Retinal pigment epithelial cell (primary cell): ENCODE results near the gene KRTAP10-4.
"Not testable (repeated sequence)": the region's sequence is repeated elsewhere in the genome, so short reads cannot be mapped to it uniquely, and the experiment has no call there.

Experiments used
- DNase-seq: peaks from one replicate; pipeline ENCODE4 v3.0.0-alpha.2; 2010; ENCODE audit warnings: low read depth
- H3K4me3 ChIP-seq: 2 replicates; pipeline ENCODE4 v1.5.1; 2011; ENCODE audit warnings: mild to moderate bottlenecking, low read length, control low read depth, moderate library complexity
- TF ChIP-seq, protein P1 (sequence below): conservative IDR thresholded peaks from 2 replicates; pipeline ENCODE4 v1.5.1; 2011; ENCODE audit warnings: low read depth, low read length, control low read depth, inconsistent platforms

KRTAP10-4 gene

DNA sequence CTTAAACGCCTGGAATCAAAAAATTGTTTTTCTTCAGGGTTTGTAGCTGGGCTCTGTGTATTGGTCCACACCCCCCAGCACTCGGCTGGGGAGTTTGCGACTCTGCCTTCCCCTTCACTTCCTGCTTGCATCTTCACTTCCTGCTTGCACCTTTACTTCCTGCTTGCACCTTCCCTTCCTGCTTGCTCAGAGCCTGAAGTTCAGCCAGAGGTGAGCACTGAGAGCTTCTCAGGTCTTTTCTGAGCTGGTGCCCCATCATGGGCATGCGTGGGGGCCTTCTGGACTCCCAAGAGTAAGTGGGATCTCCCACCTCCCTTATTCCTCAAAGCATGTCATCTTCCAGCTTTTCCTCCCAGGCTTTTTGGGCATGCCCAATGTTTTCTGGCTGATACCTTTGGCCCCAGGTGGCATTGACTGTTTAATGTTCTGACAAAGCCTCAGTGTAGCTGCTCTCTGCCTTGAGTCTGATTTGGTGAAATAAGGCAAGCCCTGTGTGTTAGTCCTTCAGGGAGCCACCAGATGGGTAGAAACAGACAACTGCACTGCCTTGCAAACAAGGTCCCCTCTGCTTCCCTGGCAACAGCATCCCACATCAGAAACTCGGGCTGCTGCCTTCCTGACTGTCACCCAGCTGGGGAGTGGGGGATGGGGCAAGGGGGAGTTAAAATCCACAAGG is 25.7 kb upstream of the KRTAP10-4 start:
- DNase-seq, result no peak
- TF ChIP-seq, protein P1, sequence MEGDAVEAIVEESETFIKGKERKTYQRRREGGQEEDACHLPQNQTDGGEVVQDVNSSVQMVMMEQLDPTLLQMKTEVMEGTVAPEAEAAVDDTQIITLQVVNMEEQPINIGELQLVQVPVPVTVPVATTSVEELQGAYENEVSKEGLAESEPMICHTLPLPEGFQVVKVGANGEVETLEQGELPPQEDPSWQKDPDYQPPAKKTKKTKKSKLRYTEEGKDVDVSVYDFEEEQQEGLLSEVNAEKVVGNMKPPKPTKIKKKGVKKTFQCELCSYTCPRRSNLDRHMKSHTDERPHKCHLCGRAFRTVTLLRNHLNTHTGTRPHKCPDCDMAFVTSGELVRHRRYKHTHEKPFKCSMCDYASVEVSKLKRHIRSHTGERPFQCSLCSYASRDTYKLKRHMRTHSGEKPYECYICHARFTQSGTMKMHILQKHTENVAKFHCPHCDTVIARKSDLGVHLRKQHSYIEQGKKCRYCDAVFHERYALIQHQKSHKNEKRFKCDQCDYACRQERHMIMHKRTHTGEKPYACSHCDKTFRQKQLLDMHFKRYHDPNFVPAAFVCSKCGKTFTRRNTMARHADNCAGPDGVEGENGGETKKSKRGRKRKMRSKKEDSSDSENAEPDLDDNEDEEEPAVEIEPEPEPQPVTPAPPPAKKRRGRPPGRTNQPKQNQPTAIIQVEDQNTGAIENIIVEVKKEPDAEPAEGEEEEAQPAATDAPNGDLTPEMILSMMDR, result no peak
- H3K4me3 ChIP-seq, result no peak overlapping the region

DNA sequence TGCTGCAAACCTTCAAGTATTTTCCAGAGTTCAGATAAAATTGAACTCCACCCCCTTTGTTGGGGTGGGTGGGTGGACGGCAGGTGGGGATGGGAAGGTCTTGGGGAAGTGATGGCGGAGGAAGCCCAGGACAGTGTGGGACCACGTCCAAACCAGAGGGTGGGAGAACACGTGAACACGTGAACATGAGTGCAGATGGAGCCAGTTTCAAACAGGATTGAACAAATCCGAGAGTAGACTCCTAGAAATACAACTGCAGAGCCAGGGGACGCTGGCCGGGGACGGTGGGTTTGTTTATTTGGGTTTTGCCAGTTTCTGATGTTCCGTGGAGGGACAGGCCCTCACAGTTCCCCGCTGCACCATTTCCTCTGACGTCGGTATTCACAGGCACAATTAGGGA is 25.1 kb upstream of the KRTAP10-4 start:
- H3K4me3 ChIP-seq, result no peak overlapping the region
- no peak for DNase-seq
- TF ChIP-seq, protein P1, result no peak

DNA sequence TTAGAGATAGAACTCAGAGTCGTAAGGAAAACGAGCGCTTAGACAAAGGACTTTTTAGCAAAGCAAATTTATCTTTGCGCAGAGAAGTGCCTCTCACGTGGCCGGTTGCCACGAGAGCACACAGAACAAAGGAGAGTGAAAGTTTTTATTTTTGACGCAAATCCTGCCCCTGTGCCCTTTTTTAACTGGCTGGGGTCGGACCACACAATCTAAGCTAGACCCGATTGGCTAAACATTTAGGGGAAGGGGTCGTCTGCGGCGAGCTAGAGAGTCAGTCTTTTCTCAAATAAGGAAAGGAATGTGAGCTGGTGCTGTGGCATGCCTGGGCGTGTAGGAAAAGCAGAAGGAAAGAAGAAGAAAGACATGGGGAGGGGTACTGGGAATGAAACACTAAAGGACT is 24.6 kb upstream of the KRTAP10-4 start:
- H3K4me3 ChIP-seq, result no peak overlapping the region
- no peak for DNase-seq
- TF ChIP-seq, protein P1, result no peak

DNA sequence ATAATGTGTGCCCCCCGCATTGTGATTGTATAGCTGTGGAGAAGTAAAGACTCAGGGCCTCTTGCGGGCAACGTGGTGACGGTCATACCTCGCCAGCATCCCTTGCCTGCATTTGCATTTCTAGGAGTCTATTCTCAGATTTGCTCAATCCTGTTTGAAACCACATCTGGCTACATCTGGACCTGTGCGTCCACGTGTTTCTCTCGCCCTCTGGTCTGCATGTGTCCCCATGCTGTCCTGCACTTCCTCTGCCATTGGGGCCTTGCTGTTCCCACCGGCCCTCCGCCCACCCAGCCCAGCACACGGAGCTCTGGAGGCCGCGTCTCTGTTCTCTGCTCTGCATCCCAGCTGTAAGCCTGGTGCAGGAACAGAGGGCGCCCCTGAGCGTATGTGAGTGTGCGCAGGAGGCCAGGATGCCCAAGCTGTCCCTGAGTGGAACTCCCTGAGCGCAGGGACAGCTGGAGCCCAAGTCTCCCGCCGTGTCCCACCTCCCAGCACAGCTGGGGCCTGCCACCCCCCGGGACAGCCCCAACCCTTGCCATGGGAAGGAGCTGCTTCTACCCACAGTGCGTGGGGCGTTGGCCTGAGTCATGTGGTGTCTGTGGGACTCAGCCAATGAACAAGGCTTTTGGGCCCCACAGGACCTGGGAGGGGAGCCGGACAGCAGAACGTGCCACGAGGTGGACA is 23.9 kb upstream of the KRTAP10-4 start:
- DNase-seq, result no peak
- H3K4me3 ChIP-seq, result no peak overlapping the region
- TF ChIP-seq, protein P1, result no peak

DNA sequence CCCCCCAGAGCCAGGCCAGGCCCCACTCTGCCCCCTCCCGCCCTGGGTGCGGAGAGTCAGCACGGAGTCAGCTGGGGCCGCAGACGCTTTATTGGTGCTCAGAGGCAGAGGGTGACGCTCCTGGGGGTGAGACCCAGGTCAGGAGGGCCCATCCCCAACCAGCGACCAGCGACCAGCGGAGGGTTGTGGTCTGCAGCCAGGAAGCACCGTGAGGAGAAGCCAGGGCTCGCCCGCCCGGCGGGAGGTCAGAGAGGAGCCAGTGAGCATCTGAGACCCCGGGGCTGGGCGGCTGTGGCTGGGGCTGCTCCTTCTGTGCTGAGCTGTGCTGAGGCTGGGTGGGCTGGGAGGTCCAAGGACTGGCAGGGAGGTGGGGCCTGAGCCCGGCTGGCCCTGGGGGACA is 23.2 kb upstream of the KRTAP10-4 start:
- not testable (repeated sequence) for DNase-seq, H3K4me3 ChIP-seq

DNA sequence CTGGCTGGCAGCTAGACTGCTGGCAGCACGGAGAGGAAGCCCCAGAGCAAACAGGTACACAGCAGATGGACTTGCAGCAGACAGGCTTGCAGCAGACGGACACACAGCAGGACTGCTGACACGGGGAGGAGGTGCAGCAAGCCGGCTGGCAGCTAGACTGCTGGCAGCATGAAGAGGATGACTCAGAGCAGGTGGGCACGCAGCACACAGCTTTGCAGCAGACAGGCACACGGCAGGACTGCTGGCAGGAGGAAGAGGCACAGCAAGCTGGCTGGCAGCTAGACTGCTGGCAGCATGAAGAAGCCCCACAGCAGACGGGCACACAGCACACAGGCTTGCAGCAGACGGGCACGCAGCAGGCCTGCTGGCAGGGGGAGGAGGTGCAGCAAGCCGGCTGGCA is 22.7 kb upstream of the KRTAP10-4 start:
- no peak for DNase-seq
- TF ChIP-seq, protein P1, result no peak
- H3K4me3 ChIP-seq, result no peak overlapping the region

DNA sequence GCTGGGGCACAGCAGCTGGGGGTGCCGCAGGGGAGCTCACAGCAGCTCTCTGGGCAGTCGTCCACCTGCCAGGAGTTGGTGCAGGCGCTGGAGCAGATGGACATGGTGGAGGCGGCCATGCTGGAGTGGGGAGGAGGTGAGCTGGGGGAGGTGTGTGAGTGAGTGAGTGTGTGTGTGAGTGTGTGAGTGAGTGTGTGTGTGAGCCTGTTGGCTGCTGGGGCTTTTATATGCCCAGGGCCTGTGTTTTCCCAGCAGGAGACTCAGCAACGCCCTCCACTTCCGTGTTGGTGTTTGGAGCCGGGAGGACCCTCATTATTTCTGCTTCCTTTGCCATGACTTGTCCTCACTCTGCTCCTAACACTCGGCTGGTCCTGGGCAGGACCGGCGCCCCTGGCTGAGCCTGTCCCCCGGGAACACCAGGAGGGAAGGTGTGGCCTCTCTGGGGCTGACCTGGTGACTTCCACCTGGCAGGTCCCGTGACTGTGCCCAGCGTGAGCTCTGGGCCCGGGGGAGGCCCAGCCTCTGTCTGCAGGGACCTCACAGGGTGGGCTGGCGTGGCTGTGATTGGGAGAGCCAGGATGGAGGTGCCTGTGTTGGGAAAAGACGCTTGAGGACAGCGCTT is 22.1 kb upstream of the KRTAP10-4 start, which contains the start of gene KRTAP10-2:
KRTAP10-2 (minus strand) TSS at position 166 of the 622 bp plus-strand sequence; CDS start at position 119, 47 bp downstream.
- TF ChIP-seq, protein P1, result no peak
- DNase-seq, result no peak
- no peak within 1 kb of the TSS for H3K4me3 ChIP-seq
